Kidney epithelial cell (primary cell): Measurements from ENCODE around the gene MUC13. TPM values are rescaled to one million over a fixed set of nuclear protein-coding genes. Genes with fewer than 3 reads are reported as not detected.

ENCODE experiments used
- DNase-seq: peaks from one replicate; pipeline ENCODE4 v3.0.0-alpha.2; 2010; ENCODE audit warnings: low read depth
- H3K27me3 ChIP-seq: 2 replicates; pipeline ENCODE4 v1.6.0; 2011; ENCODE audit warnings: low read length; ENCODE audit not compliant: control insufficient read depth, insufficient read depth
- H3K36me3 ChIP-seq: 2 replicates; pipeline ENCODE4 v1.5.1; 2011; ENCODE audit warnings: low read length; ENCODE audit not compliant: control insufficient read depth, insufficient read depth
- H3K4me3 ChIP-seq: 2 replicates; pipeline ENCODE4 v1.5.1; 2011; ENCODE audit warnings: low read depth, mild to moderate bottlenecking, control low read depth, low read length
- CTCF ChIP-seq: IDR thresholded peaks from 2 replicates; pipeline ENCODE4 v1.5.1; 2011; ENCODE audit warnings: mild to moderate bottlenecking, moderate library complexity, low read length, control low read depth, inconsistent platforms; ENCODE audit not compliant: insufficient read depth, poor library complexity, severe bottlenecking
- total RNA-seq: library from RNA; depleted of rRNA; stranded (reverse); fragments of >200 nt; gene quantifications from 2 replicates; pipeline ENCODE4 v1.2.3, GENCODE V29; 2015

The MUC13 gene, protein sequence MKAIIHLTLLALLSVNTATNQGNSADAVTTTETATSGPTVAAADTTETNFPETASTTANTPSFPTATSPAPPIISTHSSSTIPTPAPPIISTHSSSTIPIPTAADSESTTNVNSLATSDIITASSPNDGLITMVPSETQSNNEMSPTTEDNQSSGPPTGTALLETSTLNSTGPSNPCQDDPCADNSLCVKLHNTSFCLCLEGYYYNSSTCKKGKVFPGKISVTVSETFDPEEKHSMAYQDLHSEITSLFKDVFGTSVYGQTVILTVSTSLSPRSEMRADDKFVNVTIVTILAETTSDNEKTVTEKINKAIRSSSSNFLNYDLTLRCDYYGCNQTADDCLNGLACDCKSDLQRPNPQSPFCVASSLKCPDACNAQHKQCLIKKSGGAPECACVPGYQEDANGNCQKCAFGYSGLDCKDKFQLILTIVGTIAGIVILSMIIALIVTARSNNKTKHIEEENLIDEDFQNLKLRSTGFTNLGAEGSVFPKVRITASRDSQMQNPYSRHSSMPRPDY
- total RNA-seq = not detected in 2 replicates

GRCh38 chr3:124934577-124934976 is at the start of gene MUC13:
MUC13 (minus strand) TSS chr3:124934751; CDS start chr3:124934712, 39 bp downstream.
- no peak for DNase-seq
- Histone ChIP-seq H3K4me3 (no peak within 1 kb of the TSS), H3K36me3 (no peaks in the 10 kb centered on the region), H3K27me3 (no peaks in the 10 kb centered on the region)
- no peak for TF ChIP-seq CTCF

- no peak for DNase-seq
- no peak for TF ChIP-seq CTCF
- H3K4me3 ChIP-seq = no peak overlapping the region
- H3K27me3 ChIP-seq = no peaks in the 10 kb centered on the region
- H3K36me3 ChIP-seq = no peaks in the 10 kb centered on the region
Measured at GRCh38 chr3:124982855-124983254, 48.3 kb upstream of the MUC13 start.

- H3K36me3 ChIP-seq = no peaks in the 10 kb centered on the region
- TF ChIP-seq CTCF = no peak
- no peak for DNase-seq
Measured at GRCh38 chr3:124981472-124981871, 46.9 kb upstream of the MUC13 start.

GRCh38 chr3:124978627-124979026 is 44.1 kb upstream of the MUC13 start:
- TF ChIP-seq CTCF = no peak
- Histone ChIP-seq H3K27me3 (no peaks in the 10 kb centered on the region), H3K4me3 (no peak overlapping the region), H3K36me3 (no peaks in the 10 kb centered on the region)
- no peak for DNase-seq

More at GRCh38 chr3:124981472-124981871, 46.9 kb upstream of the MUC13 start:
- Histone ChIP-seq H3K4me3 (no peak overlapping the region), H3K27me3 (no peaks in the 10 kb centered on the region)

GRCh38 chr3:124976383-124976782 is 41.8 kb upstream of the MUC13 start:
- TF ChIP-seq CTCF = no peak
- no peaks in the 10 kb centered on the region for H3K27me3 ChIP-seq
- DNase-seq = no peak

More at GRCh38 chr3:124976383-124976782, 41.8 kb upstream of the MUC13 start:
- Histone ChIP-seq H3K36me3 (no peaks in the 10 kb centered on the region), H3K4me3 (no peak overlapping the region)
